Measurements from ENCODE around the gene SMC1A.
"Not testable (repeated sequence)": the region's sequence is repeated elsewhere in the genome, so short reads cannot be mapped to it uniquely, and the experiment has no call there.

SMC1A gene

DNA sequence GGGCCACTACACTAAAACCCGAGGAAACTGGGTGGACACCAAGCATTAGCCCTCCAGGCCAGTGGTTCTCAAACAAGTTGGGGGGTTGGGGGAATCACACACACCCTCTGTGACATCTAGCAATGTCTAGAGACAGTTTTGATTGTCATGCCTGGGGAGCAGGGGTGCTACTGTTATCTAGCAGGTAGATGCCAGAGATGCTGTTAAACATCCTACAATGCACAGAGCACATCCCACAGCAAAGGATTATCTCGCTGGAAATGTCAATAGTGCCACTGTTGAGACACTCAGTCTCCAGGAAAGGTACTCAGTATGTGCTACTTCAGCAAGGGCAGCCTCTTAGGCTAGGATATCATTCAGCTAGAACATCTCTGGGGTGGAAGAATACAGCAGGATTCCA is 1.3 kb downstream of the SMC1A start:
- DNase-seq = no peak

GRCh38 chrX:53420351-53420750 is 2.1 kb downstream of the SMC1A start:
- not testable (repeated sequence) for DNase-seq

GRCh38 chrX:53412446-53412845 is 10.0 kb downstream of the SMC1A start:
- DNase-seq = no peak

DNA sequence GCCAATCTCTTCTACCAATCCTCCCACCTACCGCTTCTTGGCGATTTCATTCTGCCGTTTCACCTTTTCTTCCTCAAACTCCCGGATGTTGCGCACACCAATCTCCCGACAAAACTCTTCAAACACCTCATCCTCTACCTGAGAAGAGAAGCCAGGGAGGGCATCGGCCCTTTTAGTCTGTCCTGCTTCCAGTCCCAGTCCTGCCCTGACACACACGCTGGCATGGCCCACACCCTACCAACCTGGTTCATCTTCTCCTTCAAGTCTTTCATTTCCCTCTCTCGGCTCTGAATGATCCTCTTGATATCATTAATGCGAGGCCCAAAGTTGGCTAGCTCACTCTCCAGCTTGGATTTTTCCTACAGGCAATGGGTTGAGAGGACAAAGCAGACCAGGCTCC is 18.9 kb downstream of the SMC1A start:
- DNase-seq = no peak

- no peak for DNase-seq
Measured at GRCh38 chrX:53398216-53398615, 24.2 kb downstream of the SMC1A start.

DNA sequence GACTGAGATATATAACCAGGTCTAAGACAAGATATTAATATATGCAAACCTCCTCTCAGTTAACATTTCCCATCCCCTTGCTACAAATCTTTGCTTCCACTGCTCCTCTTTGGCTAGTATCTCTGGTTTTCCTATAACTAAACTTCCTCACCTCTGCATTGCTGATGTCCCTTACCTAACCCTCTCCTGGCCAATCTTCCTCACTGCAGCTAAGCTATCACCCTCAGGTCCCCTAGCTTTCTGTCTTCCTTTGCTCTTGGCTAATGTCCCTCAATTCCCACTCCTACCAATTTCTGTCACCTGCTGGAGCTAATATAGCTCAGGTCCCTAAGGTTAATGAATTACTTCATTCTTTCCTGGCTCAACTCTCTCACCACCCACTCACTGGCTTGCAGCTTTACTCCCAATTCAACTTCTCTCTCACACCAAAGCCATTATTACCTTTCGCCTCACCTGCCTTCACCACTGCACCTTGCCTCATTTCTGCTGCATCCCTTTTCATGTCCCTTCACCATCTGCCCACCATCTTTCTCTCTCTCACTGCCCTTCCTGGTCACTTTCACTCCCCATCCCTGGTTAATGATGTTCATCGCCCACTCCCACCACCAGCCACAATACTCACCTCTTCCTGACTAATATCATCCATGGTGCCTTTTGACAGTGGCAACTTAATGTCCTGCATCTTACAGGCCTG is 26.7 kb downstream of the SMC1A start:
- no peak for DNase-seq

DNA sequence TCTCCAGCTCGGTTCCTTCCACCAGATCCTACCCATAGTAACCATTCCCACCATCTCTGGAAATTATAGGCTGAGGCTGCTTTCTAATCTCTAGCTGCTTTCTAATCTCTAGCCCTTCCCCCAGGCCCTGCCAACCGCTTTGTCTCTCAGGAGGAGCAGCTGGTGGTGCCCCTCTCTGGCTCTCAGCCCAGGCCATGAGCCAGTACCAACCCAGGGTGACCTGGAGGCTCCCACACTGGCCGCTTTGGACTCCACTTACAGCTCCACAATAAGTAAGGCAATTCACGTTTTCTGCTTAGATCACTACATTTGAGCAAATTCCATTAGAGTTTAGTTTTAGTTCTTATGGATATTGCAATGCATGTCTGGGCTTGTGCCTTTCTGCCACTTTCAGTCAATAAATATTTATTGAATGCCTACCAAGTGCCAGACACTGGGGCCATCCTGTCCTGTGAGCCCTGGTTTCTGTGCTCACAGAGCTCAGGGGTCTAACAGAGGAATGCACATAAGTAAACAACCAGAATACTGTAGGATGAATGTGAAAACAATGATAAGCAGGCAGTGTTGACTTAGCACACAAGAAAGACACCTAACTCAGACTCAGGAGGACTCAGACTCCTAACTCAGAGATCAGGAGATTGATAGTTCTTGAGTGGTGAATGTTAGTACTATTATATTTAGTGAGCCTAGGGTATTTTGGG is 38.9 kb downstream of the SMC1A start:
- no peak for DNase-seq

- no peak for DNase-seq
Measured at GRCh38 chrX:53379747-53380146, 42.7 kb downstream of the SMC1A start.

- no peak for DNase-seq
Measured at GRCh38 chrX:53379008-53379710, 43.3 kb downstream of the SMC1A start.

- no peak for DNase-seq
Measured at GRCh38 chrX:53377464-53377863, 45.0 kb downstream of the SMC1A start.

DNA sequence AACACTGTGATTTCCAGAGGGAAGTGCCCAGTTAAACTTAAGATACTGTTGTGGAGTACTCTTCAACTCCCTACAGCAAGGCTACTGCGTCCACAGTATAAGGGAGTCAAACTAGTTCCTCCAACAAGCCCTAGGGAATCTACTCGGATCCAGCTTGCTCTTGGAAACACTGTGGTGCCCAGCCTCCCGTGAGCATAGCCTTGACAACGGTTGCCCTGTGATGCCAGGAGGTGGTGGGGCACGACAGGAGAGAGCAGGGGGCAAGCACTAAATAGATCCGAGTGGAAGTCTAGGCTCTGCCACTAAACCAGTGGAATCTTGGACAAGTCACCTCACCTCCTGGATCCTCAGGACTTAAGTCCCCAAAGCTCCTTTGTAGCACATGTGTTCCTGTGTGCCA is 45.6 kb downstream of the SMC1A start:
- no peak for DNase-seq

GRCh38 chrX:53374923-53375322 is 47.5 kb downstream of the SMC1A start:
- no peak for DNase-seq

- no peak for DNase-seq
Measured at GRCh38 chrX:53374222-53374820, 48.1 kb downstream of the SMC1A start.

- DNase-seq = no peak
Measured at GRCh38 chrX:53373307-53373706, 49.1 kb downstream of the SMC1A start.

GRCh38 chrX:53366454-53366853 is 56.0 kb downstream of the SMC1A start:
- DNase-seq = not testable (repeated sequence)

DNA sequence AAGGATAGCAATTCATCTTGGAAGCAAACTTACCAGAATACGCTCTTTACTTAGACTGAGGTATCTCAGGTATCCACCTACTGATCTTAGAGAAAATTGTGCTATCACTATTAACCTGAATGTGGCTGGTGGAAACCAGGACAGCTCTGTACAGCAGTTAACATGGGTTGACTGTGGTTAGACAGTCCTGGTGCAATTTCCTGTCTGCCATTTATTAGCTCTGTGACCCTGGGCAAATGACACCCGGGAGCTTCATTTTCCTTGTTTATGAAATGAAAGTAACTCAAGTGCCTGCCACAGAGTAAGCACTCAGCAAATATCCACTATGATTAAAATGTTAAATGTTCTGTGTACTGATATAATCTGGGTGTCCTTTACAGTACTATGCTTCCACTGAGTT is 60.0 kb downstream of the SMC1A start:
- DNase-seq = no peak

DNA sequence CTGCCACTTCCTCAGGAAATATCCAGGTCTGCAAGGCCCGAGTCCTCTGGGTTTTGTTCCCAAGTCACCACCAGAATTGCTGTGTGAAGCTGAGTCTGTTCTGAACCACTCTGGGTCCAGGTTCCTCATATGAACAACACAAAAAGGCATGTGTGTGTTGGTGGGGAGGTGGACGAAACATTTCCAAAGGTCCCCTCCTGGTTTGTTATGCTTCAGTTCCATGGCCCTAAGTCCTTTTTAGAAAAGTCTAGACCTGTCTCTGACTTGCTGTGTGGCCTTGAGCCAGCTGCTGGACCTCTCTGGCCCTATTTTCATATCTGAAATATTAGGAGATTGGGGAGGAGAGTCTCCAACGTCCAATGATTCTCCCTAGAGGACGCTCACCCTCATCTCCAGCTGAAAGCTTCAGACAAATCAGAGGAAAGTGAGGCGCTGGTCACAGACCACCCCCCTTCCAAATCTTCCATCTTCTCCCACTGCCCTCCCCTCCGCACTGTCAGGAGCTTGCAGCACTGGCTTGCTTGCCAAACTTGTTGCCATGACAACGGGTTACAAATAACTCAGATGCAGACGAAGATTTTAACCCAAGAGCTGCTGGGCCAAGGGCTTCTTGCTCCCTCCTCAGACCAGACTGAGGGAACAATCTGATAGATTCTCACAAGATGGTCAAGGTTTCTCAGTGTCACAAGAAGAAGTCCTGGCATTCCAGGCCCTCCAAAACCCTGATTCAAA is 64.5 kb downstream of the SMC1A start:
- DNase-seq = no peak

DNA sequence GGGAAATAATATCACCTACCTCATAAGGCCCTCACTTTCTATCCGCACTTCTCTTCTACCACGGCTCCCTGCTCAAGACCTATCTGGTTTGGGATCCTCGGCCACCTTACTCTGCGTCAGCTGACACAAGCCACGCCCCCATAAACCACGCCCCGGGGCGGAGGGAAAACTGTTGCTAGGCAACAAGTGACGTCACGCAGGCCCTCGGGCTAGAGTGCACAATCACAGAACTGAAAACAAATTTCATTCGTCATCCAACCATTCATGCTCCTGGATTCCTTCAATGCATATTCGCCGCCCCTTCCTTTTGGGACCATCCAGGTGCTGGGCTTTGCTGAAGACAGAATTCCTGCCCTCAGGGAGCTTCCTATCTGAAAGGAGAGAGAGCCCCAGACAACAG is 66.3 kb downstream of the SMC1A start:
- no peak for DNase-seq

GRCh38 chrX:53354669-53355068 is 67.8 kb downstream of the SMC1A start:
- DNase-seq = no peak

DNA sequence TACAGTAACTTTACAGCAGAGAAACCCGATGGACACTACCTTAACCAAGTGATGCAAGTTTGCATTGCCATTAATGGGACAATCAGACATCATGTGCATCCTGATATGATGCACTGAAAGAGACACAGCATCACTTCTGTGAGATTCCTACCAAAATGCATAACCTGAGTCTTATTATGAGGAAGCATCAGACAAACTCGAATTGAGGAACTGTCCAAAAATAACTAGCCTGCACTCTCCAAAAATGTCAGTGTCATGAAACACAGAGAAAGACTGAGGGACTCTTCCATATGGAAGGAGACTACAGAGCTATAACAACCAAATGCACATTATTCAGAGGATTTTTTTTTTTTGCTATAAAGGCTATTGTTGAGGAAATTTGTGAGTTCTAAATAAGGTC is 74.5 kb downstream of the SMC1A start:
- no peak for DNase-seq

- DNase-seq = no peak
Measured at GRCh38 chrX:53340852-53341645, 81.4 kb downstream of the SMC1A start.

- DNase-seq = no peak
Measured at GRCh38 chrX:53337101-53337500, 85.4 kb downstream of the SMC1A start.

Measured in NCI-H1436 treated with DMSO at 0.1 percent for 48 hours (cell line).